GOT3 (cell line): ENCODE data around the gene ARSI.
A peak's percentile ranks its signal among the peaks of the same experiment; 100 is the strongest.

Experiments used
- DNase-seq: peaks from one replicate; lab custom pipeline; 2025; ENCODE audit warnings: mixed read lengths; lab: John Stamatoyannopoulos, UW

The ARSI gene

GRCh38 chr5:150326707-150327106 lies 24.0 kb upstream of the ARSI start:
- DNase-seq = no peak

GRCh38 chr5:150325426-150325825 lies 22.7 kb upstream of the ARSI start:
- DNase-seq = no peak

- DNase-seq = no peak
These were observed 21.1 kb upstream of the ARSI start for GRCh38 chr5:150323819-150324218.

GRCh38 chr5:150323092-150323491 lies 20.4 kb upstream of the ARSI start:
- DNase-seq = no peak

GRCh38 chr5:150322202-150322601 lies 19.5 kb upstream of the ARSI start:
- no peak for DNase-seq

- no peak for DNase-seq
These were observed 19.1 kb upstream of the ARSI start for GRCh38 chr5:150321784-150322183.

- no peak for DNase-seq
These were observed 18.5 kb upstream of the ARSI start for GRCh38 chr5:150321211-150321610.

- DNase-seq = peak; percentile 48
These were observed 17.4 kb upstream of the ARSI start for GRCh38 chr5:150320044-150320613.

- no peak for DNase-seq
These were observed 16.7 kb upstream of the ARSI start for GRCh38 chr5:150319484-150319790.

GRCh38 chr5:150318613-150319483 lies 16.1 kb upstream of the ARSI start:
- DNase-seq = no peak

- DNase-seq = peak; percentile 92
These were observed 14.6 kb upstream of the ARSI start for GRCh38 chr5:150317048-150318003.

GRCh38 chr5:150316320-150316719 lies 13.6 kb upstream of the ARSI start:
- no peak for DNase-seq

- no peak for DNase-seq
These were observed 12.5 kb upstream of the ARSI start for GRCh38 chr5:150315245-150315644.

GRCh38 chr5:150313921-150314716 lies 11.4 kb upstream of the ARSI start:
- no peak for DNase-seq

- no peak for DNase-seq
These were observed 10.8 kb upstream of the ARSI start for GRCh38 chr5:150313501-150313900.

- no peak for DNase-seq
These were observed 9.8 kb upstream of the ARSI start for GRCh38 chr5:150312518-150312917.

- DNase-seq = no peak
These were observed 8.4 kb upstream of the ARSI start for GRCh38 chr5:150311015-150311692.

GRCh38 chr5:150310246-150310645 lies 7.5 kb upstream of the ARSI start:
- DNase-seq = no peak

GRCh38 chr5:150309886-150310239 lies 7.2 kb upstream of the ARSI start:
- DNase-seq = no peak

GRCh38 chr5:150309101-150309885 lies 6.6 kb upstream of the ARSI start:
- no peak for DNase-seq
